ENCODE results near the gene MACIR.

Gene MACIR

DNA sequence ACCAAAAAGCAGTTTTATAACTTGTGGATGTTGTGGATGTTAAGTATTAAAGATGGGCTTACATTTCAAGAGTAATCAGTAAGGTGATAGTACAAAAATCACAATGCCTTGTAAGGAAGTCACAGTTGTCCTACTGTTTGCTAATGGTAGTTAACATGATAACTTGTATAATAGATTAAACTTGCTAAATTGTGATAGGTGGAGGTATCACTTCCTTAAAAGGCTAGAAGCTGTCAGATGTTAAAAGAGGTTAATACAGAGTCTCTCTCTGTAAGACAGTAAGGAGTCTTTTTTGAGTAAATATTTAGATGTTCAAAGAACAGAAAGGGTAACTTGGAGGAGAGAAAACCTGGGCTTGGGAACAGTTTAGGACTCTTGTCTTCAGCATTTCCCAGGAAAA is 14.2 kb upstream of the MACIR start:
- H3K4me3 ChIP-seq (replicated peaks in 1 of 2; ENCODE audit: low read depth in 2 of 2, low read length in 2 of 2): no peak overlapping the region
- no peak for DNase-seq (ENCODE audit: low read depth in 2 of 2)
- TF ChIP-seq, protein P1, sequence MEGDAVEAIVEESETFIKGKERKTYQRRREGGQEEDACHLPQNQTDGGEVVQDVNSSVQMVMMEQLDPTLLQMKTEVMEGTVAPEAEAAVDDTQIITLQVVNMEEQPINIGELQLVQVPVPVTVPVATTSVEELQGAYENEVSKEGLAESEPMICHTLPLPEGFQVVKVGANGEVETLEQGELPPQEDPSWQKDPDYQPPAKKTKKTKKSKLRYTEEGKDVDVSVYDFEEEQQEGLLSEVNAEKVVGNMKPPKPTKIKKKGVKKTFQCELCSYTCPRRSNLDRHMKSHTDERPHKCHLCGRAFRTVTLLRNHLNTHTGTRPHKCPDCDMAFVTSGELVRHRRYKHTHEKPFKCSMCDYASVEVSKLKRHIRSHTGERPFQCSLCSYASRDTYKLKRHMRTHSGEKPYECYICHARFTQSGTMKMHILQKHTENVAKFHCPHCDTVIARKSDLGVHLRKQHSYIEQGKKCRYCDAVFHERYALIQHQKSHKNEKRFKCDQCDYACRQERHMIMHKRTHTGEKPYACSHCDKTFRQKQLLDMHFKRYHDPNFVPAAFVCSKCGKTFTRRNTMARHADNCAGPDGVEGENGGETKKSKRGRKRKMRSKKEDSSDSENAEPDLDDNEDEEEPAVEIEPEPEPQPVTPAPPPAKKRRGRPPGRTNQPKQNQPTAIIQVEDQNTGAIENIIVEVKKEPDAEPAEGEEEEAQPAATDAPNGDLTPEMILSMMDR (IDR thresholded peaks at IDR 0.05; ENCODE audit: low read depth, low read length): no peak

DNA sequence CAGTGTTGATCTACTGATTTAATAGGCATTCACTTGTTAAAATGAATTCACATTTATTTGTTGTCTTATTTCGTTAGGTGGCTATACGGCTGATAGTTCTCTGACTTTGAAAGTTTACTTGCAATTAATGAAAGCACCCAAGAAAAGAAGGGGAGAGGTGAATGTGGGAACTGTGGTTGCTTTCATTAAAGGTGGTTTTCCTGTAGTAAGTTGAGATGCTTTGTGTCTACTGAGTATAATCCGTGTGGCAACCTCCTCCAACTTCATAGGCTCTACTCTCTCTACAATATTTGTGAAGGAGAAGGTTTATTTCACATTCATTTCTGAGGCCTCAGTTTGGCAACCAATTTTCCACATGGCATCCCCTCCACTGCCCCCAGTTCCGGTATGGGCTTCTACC is 12.8 kb upstream of the MACIR start:
- no peak for DNase-seq (ENCODE audit: low read depth in 2 of 2)
- no peak overlapping the region for H3K4me3 ChIP-seq (replicated peaks in 1 of 2; ENCODE audit: low read depth in 2 of 2, low read length in 2 of 2)
- TF ChIP-seq, protein P1 (IDR thresholded peaks at IDR 0.05; ENCODE audit: low read depth, low read length): no peak

DNA sequence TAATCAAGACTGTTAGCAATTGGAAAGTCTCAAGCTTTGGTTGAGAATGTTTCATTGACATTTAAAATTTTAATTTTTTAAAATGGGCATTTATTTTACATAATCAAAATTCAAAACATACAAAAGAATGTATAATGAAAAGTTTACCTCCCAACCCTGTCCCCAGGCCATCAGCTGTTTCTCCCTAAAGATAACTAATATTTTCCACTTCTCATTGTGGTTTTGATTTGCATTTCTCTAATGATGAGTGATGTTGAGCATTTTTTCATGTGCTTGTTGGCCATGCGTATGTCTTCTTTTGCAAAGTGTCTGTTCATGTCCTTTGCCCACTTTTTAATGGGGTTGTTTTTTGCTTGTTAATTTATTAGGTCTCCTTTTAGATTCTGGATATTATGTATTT is 11.4 kb upstream of the MACIR start:
- TF ChIP-seq, protein P1 (IDR thresholded peaks at IDR 0.05; ENCODE audit: low read depth, low read length): no peak
- DNase-seq (ENCODE audit: low read depth in 2 of 2): no peak
- no peak overlapping the region for H3K4me3 ChIP-seq (replicated peaks in 1 of 2; ENCODE audit: low read depth in 2 of 2, low read length in 2 of 2)

DNA sequence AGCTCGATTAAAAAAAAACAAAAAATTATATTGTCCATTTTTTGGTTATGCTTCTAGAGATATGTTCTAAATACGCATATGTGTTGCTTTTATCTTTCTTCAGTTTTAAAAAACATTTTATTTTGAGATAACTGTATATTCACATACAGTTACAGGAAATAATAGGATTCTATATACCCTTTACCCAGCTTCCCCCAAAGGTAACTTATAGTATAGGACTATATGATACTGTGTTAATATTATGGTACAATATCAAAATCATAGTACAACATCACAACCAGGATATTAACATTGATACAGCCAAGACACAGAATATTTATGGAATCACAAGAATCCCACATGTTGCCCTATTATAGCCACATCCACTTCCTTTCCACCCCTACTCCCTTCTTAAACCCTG is 9.5 kb upstream of the MACIR start:
- DNase-seq (ENCODE audit: low read depth in 2 of 2): no peak
- no peak overlapping the region for H3K4me3 ChIP-seq (replicated peaks in 1 of 2; ENCODE audit: low read depth in 2 of 2, low read length in 2 of 2)
- TF ChIP-seq, protein P1 (IDR thresholded peaks at IDR 0.05; ENCODE audit: low read depth, low read length): no peak

DNA sequence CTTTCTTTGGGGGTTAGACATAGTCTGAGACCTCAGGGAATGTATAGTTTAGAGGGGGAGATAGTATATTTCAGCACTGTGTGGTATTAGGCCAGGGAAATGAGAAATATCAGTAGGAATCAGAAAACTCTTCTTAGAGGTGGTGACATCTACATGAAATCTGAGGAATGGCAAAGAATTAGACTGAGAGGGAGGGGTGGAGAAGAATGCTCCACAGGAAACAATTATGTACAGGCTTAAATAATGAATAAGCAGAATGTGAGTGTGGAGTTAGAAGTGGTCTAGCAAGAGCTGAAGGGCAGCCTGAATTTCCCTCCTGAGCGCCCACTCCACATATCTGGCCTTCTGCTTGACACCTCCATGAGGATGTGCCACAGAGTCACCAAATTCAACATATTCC is 3.6 kb upstream of the MACIR start:
- no peak overlapping the region for H3K4me3 ChIP-seq (replicated peaks in 1 of 2; ENCODE audit: low read depth in 2 of 2, low read length in 2 of 2)
- no peak for DNase-seq (ENCODE audit: low read depth in 2 of 2)
- TF ChIP-seq, protein P1 (IDR thresholded peaks at IDR 0.05; ENCODE audit: low read depth, low read length): no peak

DNA sequence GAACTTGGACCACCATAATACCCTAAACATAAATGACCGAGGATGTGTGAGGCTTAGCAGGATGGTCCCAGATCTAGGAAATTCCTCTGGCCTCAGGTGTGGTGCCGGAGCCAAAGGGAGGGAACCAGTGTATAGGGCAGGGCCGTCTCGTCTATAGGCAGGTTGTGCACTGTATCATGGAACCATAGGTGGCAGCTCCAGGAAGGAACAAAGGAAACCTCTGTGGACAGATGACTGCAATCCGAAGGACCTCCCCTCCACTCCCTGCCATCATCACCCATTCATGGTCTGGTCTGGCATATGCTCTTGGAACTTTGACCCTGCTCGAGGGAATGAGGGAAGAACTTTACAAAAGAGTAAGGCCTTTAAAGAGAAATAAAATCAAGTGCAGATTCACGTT is 2.9 kb upstream of the MACIR start:
- no peak for DNase-seq (ENCODE audit: low read depth in 2 of 2)
- TF ChIP-seq, protein P1 (IDR thresholded peaks at IDR 0.05; ENCODE audit: low read depth, low read length): no peak
- no peak overlapping the region for H3K4me3 ChIP-seq (replicated peaks in 1 of 2; ENCODE audit: low read depth in 2 of 2, low read length in 2 of 2)

DNA sequence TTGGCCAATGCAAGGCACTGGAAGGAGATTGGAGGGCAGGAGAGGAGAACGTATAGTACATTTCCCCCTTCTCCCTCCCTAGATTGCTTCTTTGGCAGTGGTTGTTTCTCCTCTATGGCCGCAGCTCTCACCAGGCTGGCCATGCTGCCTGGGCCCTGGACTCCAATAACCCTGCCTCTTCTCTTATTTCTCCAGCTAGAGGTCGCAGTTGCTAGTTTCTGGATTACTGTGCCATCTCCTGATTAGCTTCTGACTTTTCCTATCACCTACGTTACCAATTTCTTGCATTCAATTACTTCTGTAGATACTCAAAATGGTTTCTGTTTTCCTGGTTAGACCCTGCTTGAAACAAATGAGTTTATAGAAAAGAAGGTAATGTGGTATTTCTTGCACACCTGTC is 2.4 kb upstream of the MACIR start:
- TF ChIP-seq, protein P1 (IDR thresholded peaks at IDR 0.05; ENCODE audit: low read depth, low read length): peak; percentile 15
- no peak for DNase-seq (ENCODE audit: low read depth in 2 of 2)
- H3K4me3 ChIP-seq (replicated peaks in 1 of 2; ENCODE audit: low read depth in 2 of 2, low read length in 2 of 2): no peak overlapping the region

All from cardiac fibroblast (primary cell).